ENCODE results near the gene TBX21. TPM values are rescaled to one million over a fixed set of nuclear protein-coding genes. Genes with fewer than 3 reads are reported as not detected.
A peak's percentile ranks its signal among the peaks of the same experiment; 100 is the strongest.

TBX21 gene
- total and polyA plus RNA-seq, 4 donors: 0.53 to 2.0 (median 0.80) TPM

DNA sequence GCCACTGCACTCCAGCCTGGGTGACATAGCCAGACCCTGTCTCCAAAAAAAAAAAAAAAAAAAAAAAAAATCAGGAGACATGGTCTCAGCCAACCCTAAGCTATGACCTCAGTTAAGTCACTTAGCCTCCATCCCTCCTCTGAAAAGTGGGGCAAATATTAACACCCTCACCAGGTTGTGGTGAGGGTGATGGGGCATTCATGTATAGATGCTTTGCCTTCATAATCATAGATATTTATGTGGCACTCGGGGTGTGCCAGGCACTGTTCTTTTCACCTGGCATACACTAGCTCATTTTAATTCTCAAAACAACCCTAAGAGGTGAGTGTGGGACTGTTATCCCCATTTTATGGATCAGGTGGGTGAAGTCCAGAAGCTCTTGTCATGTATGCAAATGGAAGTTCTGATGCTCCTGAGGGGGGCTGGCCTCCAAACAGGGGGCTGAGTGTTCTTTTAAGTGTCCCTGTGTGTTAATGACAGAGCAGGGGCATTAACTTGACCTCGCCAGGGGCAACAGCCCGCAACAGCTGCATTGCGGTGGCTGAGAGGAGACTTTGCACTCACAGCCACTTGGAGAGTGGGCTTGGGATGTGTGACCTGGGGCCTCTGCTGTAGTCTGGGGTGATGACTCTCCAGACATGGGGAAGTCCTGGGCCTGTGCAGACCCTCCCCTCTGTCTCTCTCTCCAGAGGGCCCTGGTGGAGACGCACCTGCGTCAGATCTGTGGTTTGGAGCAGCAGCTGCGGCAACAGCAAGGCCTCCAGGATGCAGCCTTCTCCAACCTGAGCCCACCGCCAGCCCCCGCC is 34.9 kb upstream of the TBX21 start:
- Histone ChIP-seq H3K36me3 (ENCODE audit: control insufficient read depth in 4 of 4, insufficient read depth in 4 of 4, low read length in 4 of 4) (peaks cover 3 to 34% (median 16%) of the 10 kb centered on the region in 4 donors), H3K4me3 (no peak overlapping the region), H3K27ac (ENCODE audit: low read depth in 1 of 2, low read length in 1 of 2) (no peak overlapping the region), H3K9me3 (ENCODE audit: control insufficient read depth in 4 of 4, insufficient read depth in 3 of 4, low read length in 3 of 4) (no peaks in the 10 kb centered on the region), H3K9ac (ENCODE audit: insufficient read depth in 1 of 2, low read length in 2 of 2) (no peak overlapping the region), H3K4me1 (ENCODE audit: control insufficient read depth in 5 of 5, insufficient read depth in 5 of 5, low read length in 5 of 5) (peaks cover 0 to 23% (median 4%) of the 10 kb centered on the region in 5 donors), H3K27me3 (ENCODE audit: control insufficient read depth in 3 of 3, insufficient read depth in 3 of 3, low read length in 2 of 3) (no peaks in the 10 kb centered on the region)
- DNase-seq: no peak
- whole genome bisulfite sequencing, 2 donors: 75% methylated on average over 9 of the region's 9 CpGs
- ATAC-seq (ENCODE audit: insufficient read depth, low FRiP score): no peak
- TF ChIP-seq CTCF (IDR thresholded peaks at IDR 0.05; ENCODE audit: control extremely low read depth, extremely low read depth): no peak

- H3K9ac ChIP-seq (ENCODE audit: insufficient read depth in 1 of 2, low read length in 2 of 2): no peak overlapping the region
- no peak overlapping the region for H3K4me3 ChIP-seq
- ATAC-seq (ENCODE audit: insufficient read depth, low FRiP score) (no peak), DNase-seq (peak; percentile 30 to 70 (median 50))
- H3K4me1 ChIP-seq (ENCODE audit: control insufficient read depth in 5 of 5, insufficient read depth in 5 of 5, low read length in 5 of 5): peaks cover 0 to 19% (median 0%) of the 10 kb centered on the region in 5 donors
- TF ChIP-seq CTCF (IDR thresholded peaks at IDR 0.05; ENCODE audit: control extremely low read depth, extremely low read depth): peak; percentile 66
- no peak overlapping the region for H3K27ac ChIP-seq (ENCODE audit: low read depth in 1 of 2, low read length in 1 of 2)
- H3K9me3 ChIP-seq (ENCODE audit: control insufficient read depth in 4 of 4, insufficient read depth in 3 of 4, low read length in 3 of 4): no peaks in the 10 kb centered on the region
- H3K27me3 ChIP-seq (ENCODE audit: control insufficient read depth in 3 of 3, insufficient read depth in 3 of 3, low read length in 2 of 3): no peaks in the 10 kb centered on the region
- WGBS, 2 donors: 66 to 68% methylated on average over 24 to 25 of the region's 25 CpGs
- peaks cover 3 to 36% (median 18%) of the 10 kb centered on the region in 4 donors for H3K36me3 ChIP-seq (ENCODE audit: control insufficient read depth in 4 of 4, insufficient read depth in 4 of 4, low read length in 4 of 4)
Measured at GRCh38 chr17:47698749-47699535, 34.1 kb upstream of the TBX21 start.

- 94 to 96% methylated on average over 4 of the region's 4 CpGs for WGBS, 2 donors
- no peak for ATAC-seq (ENCODE audit: insufficient read depth, low FRiP score)
- H3K9ac ChIP-seq (ENCODE audit: insufficient read depth in 1 of 2, low read length in 2 of 2): no peak overlapping the region
Measured at GRCh38 chr17:47699536-47699840, 33.5 kb upstream of the TBX21 start.

More at GRCh38 chr17:47699536-47699840, 33.5 kb upstream of the TBX21 start:
- Histone ChIP-seq H3K4me3 (no peak overlapping the region), H3K9me3 (ENCODE audit: control insufficient read depth in 4 of 4, insufficient read depth in 3 of 4, low read length in 3 of 4) (no peaks in the 10 kb centered on the region), H3K36me3 (ENCODE audit: control insufficient read depth in 4 of 4, insufficient read depth in 4 of 4, low read length in 4 of 4) (peaks cover 3 to 36% (median 18%) of the 10 kb centered on the region in 4 donors), H3K4me1 (ENCODE audit: control insufficient read depth in 5 of 5, insufficient read depth in 5 of 5, low read length in 5 of 5) (peaks cover 0 to 19% (median 0%) of the 10 kb centered on the region in 5 donors), H3K27ac (ENCODE audit: low read depth in 1 of 2, low read length in 1 of 2) (no peak overlapping the region), H3K27me3 (ENCODE audit: control insufficient read depth in 3 of 3, insufficient read depth in 3 of 3, low read length in 2 of 3) (no peaks in the 10 kb centered on the region)
- DNase-seq: no peak
- TF ChIP-seq CTCF (IDR thresholded peaks at IDR 0.05; ENCODE audit: control extremely low read depth, extremely low read depth): no peak
